A172 (cell line): ENCODE results near the gene IRS4. TPM values are rescaled to one million over a fixed set of nuclear protein-coding genes. Genes with fewer than 3 reads are reported as not detected.

Experiments
- DNase-seq: peaks from one replicate; pipeline ENCODE4 v3.0.0-alpha.2; 2015; ENCODE audit warnings: low spot score
- total RNA-seq: library from RNA; depleted of rRNA; stranded (reverse); fragments of >200 nt; shearing (Covaris generic); gene quantifications from 2 replicates; pipeline ENCODE4 v1.2.3, GENCODE V29; 2014; rRNA removed

IRS4 gene
- total RNA-seq = not detected in 2 replicates

DNA sequence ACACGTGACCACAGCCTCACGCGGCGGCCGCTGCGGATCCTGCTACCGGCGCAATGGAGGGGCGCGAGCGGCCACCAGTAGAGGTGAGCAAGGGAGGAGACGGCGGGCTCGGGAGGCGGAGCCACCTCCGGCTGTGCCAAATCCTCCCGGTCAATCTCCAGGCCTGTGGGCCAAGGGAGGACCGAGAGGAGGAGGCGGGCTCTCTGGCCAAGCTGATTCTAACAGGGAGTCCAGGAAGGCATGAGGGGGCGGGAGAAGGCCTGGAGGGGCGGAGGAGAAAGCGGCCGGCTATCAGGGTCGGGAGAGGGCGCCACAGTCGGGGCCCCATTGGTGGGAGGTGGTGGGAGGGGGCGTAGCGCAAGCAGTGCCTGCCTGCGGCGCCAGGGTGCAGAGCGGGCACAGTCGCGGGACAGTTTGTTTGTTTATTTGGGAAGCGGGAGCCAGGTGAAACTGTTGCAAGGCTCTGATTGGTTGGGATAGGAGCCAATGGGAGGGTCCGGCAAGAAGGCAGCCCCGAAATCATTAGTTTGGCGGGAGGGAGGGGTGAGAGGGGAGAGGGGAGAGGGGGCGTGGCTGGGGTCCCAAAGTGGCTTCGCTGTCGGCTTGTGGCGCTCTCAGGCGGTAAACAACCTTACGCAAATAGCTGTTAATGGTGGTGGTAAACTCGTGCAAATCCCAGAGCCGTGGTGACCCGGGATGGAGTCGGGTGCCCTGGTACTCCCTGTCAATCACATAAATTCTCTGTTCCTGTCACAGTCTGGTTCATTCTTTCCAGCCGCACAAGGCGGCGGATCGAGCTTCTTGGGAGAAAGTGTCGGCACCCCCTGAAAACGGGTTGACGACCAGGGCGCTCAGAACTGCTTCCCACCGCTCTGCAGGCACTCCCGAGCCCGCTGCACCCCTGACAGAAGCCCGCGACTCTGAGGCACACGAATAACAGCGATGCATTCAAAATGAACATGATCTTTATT is at the start of gene IRS4:
Gene IRS4 (minus strand): TSS at position 55 of the 971 bp plus-strand sequence.
- no peak for DNase-seq

DNA sequence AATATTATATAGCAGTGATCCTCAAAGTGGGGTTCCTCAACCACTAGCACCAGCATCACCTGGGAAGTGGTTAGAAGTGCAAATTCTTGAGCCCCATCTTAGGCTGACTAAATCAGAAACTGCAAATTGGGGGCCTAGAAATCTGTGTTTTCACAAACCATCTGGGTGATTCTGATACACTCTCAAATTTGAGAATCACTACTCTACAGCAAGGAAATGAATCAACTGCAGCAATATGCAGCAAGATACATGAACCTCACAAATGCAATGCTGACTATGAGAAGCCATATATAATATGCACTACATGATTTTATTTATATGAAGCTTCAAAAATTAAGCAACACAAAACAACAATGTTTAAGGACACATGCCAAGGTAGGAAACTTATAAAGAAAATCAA is 36.2 kb upstream of the IRS4 start:
- no peak for DNase-seq

DNA sequence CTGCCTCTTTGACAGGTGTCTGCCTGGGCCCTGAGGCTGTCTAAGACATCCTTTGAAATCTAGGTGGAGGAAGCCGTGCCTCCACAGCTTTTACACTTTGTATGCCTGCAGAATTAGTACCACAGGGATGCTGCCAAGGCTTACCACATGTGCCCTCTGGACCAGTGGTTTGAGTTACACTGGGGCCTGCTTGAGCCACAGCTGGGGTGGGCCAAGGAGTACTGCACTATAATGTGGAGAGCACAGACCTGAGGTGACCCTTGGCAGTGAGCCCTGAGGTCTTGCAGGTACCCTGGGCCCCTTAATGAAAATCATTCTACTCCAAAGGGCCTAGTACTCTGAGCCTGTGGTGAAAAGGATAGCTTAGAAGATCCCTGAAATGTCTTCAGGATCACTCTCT is 27.2 kb upstream of the IRS4 start:
- no peak for DNase-seq

DNA sequence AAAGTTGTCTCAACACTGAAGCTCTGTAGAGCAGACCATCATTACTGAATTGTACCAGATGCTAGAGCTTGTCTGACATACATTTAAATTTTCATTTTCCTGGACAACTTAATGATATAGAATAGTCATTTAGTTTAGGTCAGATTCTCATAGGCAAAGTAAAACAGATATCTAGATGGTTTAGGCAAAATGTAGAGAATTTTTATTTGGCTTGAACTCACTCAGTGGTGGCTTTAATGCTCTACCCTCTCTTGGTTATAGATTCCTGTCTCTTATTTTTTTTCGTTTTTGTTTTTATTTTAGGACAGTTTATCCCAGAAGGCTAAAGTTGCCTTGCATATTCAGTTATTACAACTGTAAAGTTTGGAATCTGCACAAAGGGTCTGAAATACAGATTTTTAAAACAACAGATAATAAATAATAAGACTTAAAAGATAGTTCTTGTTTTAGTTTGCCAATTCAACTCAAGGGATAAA is 4.0 kb upstream of the IRS4 start:
- no peak for DNase-seq

DNA sequence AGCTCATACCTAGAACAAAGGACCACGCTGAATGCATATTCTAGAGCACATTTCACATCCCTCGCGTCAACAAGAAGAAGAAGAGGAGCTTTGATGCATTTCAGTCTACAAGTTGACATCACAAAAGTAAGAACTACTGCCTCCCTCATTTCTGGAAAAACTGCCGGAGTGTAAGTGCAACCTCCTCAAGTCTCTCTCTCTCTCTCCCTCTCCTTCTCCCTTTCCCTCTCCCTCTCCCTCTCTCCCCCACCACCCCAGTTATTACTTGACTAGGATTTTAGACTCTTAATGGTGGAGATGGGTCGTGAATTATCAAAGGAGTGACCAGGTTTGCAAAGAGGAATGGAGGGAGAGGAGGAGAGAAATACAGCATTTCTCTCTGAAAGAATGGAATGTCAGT is 1.4 kb upstream of the IRS4 start:
- no peak for DNase-seq

DNA sequence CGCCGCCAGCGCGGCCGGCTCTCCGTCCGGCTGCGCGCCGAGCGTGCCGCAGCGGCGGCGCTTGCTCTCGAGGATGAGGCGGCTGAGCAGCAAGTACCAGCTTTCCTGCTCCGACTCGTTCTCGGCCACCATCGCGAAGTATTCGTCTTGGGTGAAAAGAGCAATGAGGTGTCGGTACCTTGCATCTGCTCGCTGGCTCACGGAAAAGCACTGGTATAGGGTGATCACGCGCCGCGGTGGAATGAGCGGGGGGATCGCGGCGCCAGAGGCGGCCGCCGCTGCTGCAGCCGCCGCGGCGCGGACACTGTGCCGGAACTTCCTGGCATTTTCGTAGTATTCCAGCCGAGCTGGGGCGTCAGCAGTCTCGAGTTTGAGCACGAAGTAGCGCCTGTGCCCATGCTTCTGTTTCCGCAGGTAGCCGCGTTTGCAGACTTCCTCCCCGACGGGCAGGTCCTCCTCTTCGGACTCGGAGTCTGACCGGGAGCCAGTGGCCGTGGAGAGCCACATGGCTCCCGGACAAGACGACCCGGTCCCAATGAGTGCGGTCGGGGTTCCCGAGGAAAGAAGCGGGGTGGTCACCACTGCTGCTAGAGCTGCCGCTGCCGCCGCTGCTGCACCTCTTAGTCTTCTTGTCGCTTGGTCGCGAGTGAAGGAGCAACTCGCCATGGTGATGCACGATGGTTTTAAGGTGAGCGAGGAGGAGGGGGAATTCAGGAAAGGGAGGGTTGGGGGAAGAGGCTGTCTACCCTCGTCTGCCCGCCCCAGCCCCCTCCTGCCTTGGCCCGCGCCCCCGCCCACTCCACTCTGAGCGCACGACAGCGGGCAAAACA is 469 bp downstream of the IRS4 start:
- DNase-seq = no peak

DNA sequence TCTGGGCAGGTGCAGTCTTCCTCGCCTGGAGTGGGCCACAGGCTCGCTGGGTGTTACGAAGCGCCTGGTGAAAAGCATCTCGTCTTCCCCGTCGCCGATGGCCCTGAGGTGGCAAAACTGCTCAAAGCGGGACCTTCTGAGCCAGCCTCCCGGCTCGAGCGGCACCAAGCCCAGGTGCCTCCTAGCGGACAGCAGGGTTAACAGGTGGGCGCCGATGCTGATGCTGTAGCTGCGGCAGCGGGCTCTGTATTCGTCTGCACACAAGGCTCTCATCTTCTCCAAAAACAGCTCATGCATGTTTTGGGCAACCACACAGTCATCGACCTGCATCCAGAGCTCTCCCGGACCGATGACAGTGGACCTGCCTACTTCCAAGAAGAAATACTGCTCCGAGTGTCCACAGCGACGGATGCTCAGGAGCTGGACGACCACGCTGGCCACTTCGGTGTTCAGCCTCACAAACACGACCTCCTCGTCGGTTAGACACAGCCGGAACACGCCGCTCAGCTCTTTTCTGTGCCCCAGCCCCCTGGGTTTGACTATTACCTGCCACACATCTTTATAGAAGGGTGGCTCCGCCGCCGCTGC is 1.2 kb downstream of the IRS4 start:
- no peak for DNase-seq

DNA sequence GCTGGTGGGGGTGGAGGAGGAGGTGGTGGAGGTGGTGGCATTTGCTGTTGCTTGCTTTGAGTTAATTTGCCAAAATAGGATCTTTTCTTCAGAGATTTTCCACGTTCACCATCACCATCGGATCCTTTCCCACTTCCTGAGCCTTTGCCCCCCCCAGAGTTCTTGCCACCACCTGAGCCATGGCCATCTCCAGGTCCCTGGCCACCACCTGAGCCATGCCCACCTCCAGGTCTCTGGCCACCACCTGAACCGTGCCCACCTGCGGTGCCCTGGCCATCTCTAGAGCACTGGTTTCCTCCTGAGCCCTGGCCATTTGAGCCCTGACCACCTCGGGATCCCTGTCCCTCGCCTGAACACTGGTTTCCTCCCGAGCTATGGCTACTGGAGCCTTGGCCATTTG is 1.9 kb downstream of the IRS4 start:
- DNase-seq = no peak

DNA sequence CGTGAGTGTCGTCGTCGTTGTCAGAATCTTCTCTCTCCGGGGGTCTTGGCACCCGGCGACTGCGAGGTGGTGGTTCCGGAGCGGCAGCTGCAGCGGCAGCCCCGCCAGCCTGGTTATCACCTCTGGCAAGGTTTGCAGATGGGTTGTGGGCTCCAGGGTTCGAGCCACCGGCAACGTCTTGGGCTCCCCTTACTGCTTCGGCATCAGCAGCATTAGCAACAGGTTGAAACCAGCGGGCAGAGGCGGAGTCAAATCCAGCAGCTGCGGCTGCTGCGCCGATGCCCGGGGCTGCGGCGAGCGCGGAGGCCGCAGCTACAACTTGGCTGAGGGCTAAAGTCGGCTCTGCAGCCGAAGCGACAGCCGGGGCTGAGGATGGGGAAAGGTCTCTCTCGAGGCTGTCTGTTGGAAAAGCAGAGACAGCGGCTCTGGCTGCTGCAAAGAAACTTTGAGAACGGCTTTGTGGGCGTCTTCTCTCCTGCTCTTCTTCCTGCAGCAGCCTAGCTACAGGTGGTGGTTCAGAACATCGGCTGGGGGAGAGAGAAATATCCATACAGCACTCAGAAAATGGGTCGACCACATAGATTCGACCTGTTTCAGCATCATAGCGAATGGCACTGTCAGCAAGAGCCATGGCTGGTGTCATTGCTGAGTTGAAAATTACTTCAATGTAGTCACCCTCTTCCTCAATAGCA is 3.6 kb downstream of the IRS4 start:
- no peak for DNase-seq

DNA sequence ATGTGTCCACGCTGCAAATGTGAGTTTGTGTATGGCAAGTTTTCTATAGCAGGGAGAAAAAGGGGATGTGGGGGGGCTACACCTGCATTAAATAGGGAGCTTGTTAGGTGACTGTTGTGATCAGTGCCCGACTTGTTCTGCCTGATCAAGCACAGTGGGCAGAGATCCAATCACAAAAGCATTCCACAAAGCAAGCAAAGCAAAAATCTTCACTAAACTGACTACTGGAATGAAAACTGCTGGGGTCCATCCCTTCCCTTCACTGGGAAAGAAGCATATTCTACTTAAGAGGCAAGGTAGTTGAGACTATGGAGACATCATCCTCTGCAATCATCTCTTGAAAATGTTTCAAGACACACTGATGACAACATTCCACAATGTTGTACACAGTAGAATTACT is 5.2 kb downstream of the IRS4 start:
- no peak for DNase-seq

DNA sequence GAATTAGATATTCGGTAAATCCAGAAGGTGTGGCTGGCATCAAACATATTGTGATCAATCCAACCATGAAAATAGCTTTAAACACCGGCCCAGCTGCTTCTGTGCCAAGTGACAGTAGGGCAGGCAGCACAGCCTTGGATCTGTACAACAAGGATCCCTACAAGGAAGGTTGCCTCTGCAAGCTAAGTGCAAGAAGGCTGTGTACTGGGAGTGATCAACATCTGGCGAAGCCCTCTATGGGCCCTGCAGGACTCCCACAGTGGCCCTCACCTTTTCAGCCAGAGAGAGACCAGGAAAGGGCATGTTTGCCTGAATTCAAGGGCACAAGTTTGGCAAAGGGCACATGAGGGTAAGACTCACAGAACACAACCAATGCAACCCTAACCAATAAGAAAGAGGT is 9.6 kb downstream of the IRS4 start:
- no peak for DNase-seq

DNA sequence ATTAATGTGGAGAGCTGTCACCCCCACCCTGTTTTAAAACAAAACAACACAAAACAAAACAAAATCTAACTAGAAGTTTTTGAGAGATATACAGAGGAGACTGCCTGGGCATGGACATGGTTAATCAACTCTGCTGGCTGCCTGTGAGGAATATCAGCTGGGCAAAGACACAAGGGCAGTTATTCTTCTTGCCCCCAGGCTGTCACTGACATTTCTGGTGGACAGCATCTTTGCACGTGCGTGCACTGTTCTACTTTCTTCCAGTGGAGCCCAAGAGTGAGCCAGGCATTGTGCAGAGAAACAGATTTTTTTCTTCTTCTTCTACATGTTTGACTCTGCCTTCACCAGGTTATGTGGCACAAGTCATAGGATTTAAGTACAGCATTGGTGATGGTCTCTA is 13.8 kb downstream of the IRS4 start:
- DNase-seq = no peak

DNA sequence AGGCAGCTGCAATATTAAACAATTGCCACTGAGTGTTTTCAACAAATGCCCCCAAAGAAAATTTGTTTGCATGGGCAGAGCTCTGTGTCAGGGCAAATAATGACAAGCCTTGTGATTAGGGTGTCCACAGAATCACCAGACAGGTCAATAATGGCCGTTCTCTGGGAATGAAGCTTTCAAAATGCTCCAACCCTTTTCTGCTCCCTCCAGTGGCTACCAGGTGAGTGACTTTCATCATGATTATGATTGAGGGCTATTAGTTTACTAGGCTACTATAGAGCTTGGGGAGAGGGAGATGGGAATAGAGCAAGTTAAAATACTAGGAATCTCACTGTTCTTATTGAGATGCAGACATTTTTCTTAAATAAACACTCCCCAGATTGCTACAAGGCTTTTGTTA is 23.5 kb downstream of the IRS4 start:
- DNase-seq = no peak

DNA sequence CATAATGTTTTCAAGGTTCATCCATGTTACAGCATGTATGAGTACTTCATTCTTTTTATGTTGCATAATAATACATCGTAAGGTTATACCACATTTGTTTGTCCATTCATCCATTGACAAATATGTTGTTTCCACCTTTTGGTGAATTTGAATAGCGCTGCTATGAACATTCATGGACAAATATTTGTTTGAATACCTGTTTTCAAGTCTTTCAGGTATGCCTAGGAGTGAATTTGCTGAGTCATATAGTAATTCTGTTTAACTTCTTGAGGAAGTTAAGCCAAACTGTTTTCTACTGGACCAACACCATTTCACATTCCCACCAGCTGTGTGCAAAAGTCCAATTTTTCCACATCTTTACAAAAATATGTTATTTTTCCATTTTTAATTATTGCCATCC is 31.5 kb downstream of the IRS4 start:
- DNase-seq = no peak

DNA sequence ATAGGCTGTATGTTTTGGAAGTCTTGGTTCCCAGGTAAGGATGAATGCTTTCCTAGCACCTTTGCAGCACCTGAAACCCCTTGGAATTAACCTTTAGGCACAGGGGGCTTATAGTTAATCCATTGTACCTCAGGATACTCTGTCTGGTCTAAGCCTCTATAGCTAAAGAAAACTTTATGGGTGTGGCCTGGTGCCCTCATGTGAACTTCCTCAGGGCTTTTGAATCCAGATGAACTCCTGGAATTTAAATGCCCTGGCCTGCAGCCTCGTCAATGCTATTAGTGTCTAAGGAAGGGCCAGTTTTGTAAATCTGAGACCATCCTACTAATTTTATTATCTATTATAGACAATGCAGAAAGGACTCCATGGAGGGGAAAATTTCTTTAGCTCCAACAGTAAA is 33.8 kb downstream of the IRS4 start:
- DNase-seq = no peak

DNA sequence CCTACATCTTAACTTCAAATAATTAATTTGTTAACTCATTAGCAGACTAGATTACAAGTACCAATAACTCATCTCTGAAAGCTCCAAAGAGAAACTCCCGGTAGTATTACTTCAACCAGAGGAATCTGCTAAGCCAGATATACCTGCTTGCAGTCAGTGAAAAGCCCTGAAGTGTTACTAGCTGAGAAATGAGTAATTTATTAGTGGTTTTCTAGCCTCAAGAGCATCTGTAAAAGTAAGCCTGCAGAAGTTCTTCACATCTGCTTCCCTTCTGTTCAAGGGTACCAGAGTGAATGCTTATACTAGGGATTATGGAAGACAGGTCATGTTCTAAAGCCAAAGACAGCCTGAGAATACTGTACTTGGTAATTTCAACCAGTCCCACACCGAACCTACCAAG is 34.7 kb downstream of the IRS4 start:
- DNase-seq = no peak

DNA sequence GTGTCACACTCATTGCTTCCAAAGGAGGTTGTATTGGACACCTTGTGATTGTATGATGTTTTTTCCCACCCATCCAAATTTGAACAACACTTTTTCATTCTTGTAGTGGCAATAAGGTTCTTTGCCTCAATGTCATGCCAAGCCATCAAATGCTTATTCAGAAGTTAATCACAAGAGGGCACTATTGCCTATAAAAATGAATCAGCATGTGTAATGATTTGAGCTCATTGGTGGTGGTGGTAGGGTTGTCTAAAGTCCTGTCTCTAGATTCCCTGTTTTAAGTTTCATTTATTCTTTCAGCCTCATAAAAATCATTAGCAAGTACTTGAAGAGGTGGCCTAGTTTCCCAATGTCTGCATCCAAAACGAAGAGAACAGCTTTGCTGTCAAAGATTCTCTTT is 37.0 kb downstream of the IRS4 start:
- peak; percentile 5 for DNase-seq

DNA sequence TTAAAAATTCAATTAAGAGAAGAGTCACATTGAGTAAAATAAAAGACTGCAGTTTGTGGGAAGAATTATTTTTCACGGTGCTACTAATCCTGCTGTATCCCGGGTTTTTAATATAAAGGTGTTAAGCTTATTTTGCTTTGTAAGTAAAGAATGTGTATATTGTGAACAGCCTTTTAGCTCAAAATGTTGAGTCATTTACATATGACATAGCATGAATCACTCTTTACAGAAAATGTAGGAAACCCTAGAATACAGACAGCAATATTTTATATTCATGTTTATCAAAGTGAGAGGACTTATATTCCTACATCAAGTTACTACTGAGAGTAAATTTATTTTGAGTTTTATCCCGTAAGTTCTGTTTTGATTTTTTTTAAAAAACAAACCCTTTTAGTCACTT is 39.7 kb downstream of the IRS4 start:
- DNase-seq = no peak
